Heart left ventricle (tissue), 13 donors: ENCODE results near the gene IFNAR1.
"Not testable (repeated sequence)": the region's sequence is repeated elsewhere in the genome, so short reads cannot be mapped to it uniquely, and the experiment has no call there.

Experiments used
- CTCF ChIP-seq, 12 donors: fragments of 200-600 bp; sonication (generic) in 4 of 12; IDR thresholded peaks; one replicate each; pipeline versions ENCODE4 v1.5.0 to v1.8.0; 2018 to 2022; ENCODE audit warnings: antibody characterized with exemption in 12 of 12, mild to moderate bottlenecking in 5 of 12
- POLR2A ChIP-seq, 2 donors: fragments of 450-650 bp; IDR thresholded peaks; one replicate each; pipeline ENCODE4 v1.6.1; 2017; ENCODE audit warnings: antibody characterized with exemption in 2 of 2, mild to moderate bottlenecking in 2 of 2, moderate library complexity in 2 of 2
- donor health status: ischemic (EF 13 %, LVEDD 7.1; RV severe dilation, severe dysfunction).
- donor health status: DM: no; HTN: yes; CAD: no.
- donor health status: DM: no; HTN: no; CAD: no.
- donor health status: ischemic (EF 25% LVEDD 6.9; RV normal size, moderate dysfunction).
- donor health status: ischemic (EF 25% LVEDD 5.7; RV mildly dilated, moderate dysfunction).
- donor health status: ischemic (EF 35%, LVEDD 5.7; RV mildly dilated, moderate dysfunction).
- donor health status: nonischemic (EF 11% LVEDD 7.7; RV severe dilation, severe dysfunction).
- donor health status: DM: yes; HTN: yes; CAD: no.
- donor health status: PGD.
- donor health status: ischemic (EF 29% LVEDD 5.4; RV normal size, mild dysfunction).
- donor health status: nonischemic (EF 23%, LVEDD 6.1; RV moderate dilation, normal function).

GRCh38 chr21:33363911-33364609, 39.3 kb downstream of the IFNAR1 start:
- TF ChIP-seq CTCF, POLR2A (IDR thresholded peaks at IDR 0.05): not testable (repeated sequence)
